ENCODE results near the gene ATP6V0C. TPM values are rescaled to one million over a fixed set of nuclear protein-coding genes. Genes with fewer than 3 reads are reported as not detected.

The ATP6V0C gene
- total RNA-seq, 2 donors from 2014 or later: 218 to 230 TPM

DNA sequence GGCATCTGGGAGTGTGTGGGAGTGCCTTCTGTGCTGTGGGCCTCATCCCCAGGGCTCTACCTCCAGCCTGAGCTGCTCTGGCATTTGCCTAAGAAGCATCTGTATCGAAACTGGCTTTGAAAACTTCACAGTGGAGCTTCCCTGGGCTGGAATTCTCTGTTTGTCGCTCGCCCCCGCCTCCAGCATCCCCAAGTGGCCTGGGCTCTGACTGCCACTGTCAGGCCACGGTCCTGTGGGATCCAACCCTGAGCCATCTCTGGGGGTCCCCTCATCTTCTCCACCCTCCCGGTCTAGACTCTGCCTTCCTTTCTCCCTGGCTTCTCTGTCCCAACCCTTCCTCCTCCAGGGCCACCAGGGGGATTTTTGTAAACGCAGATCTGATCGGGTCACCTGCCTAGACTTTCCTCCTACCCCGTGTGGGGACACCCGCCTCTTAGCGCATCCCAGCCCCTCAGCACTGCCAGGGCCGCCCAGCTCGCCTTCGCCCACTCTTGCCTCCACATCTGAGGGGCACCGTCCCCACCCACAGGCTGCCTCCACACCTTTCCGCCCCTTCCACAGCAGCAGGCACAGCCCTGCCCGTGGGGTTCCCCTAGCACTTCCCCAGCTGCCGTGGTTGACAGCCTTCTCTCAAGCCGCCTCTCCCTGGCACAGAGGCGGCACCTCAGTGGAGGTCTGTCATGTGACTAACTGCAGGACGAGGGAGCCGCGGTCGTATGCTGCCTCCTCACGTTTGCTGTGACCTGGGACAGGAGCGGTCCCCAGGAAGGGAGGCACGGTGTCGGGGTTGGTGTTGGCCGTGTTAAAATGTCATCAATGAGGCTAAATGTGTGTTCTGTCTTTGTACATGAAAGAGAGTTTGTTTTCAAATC is 26.9 kb upstream of the ATP6V0C start:
- intact Hi-C loops (cut with DNase I, micrococcal nuclease): no loop called here
- peak; percentile 74 to 81 for DNase-seq
- peak; percentile 94 for ATAC-seq

DNA sequence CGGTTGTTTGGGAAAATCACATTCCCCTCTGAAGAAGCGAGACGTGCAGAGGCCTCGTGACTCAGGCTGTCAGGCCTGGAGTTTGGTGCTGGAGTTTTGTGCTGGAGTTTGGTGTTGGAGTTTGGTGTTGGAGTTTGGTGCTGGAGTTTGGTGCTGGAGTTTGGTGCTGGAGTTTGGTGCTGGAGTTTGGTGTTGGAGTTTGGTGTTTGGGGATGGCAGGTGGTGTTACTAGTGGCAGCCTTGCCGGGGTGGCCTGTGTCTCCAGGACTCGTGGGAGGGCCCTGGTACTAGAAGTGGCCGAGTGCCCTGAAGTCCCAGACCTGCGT is 26.3 kb upstream of the ATP6V0C start:
- DNase-seq (no peak), ATAC-seq (no peak)
- intact Hi-C loops (cut with DNase I, micrococcal nuclease): no loop called here

DNA sequence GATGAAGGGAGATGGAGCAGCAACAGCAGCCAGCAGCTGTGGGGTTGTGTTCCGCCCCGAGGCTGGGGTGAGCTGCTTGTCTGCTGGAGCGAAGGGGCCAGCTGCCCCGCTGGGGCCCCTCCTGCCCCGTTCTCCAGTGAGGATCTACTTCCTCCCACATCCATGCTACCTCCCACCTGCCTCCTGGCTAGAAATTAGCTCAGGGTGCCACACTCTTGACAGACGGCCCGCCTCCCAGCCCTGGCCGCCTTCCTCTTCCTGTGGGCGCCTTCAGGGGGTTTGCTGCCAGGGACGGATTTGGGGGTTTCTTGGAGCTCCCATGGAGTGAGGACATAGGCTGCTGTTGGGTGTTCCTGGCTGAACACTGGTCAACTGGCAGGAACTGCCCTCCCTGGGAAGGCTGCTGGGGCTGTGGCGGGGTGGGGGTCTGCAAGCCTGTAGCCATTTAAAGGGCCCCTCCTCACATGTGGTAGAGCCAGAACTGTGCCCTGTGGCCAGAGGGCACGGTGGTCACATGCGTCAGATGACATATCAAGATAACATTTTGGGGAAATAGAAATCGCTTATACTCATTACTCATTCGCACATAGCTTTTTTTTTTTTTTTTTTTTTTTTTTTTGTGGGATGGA is 25.7 kb upstream of the ATP6V0C start:
- no peak for ATAC-seq
- intact Hi-C loops (cut with DNase I, micrococcal nuclease): no loop called here
- no peak for DNase-seq

- intact Hi-C loops (cut with DNase I, micrococcal nuclease): no loop called here
- ATAC-seq: no peak
- no peak for DNase-seq
These were observed 24.2 kb upstream of the ATP6V0C start for GRCh38 chr16:2489581-2489980.

GRCh38 chr16:2490190-2491105 is 23.3 kb upstream of the ATP6V0C start:
- DNase-seq: no peak

DNA sequence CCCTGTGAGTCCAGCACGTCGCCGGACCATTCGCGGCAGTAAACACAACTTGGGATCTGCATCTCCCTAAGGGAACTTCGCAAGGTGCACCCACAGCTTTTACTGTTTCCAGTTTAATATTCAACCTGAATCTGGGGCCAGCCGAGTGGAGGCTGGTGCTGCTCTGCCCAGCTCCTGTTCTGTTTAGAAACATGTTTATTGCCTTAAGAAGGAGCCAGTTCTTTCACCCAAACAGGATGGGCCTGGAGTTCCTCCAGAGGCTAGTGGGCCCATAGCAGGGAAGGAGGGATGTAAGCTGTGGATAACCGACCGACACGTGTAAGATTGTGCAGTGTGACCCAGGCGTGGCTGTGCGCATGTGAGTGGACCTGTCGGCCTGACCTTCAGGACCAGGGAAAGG is 21.5 kb upstream of the ATP6V0C start:
- intact Hi-C loops (cut with DNase I, micrococcal nuclease): loop anchor here in 1 of 2 donors (10.0 kb wide), 1 partner anchor 147 kb away; the partner anchor contains the start of gene ABCA3
- ATAC-seq: peak; percentile 87
- DNase-seq: peak in 1 of 2 donors; percentile 18

More at GRCh38 chr16:2490190-2491105, 23.3 kb upstream of the ATP6V0C start:
- intact Hi-C loops (cut with DNase I, micrococcal nuclease): loop anchor here in 1 of 2 donors (10.0 kb wide), 1 partner anchor 146 kb away; the partner anchor contains the start of gene ABCA3
- ATAC-seq: no peak

DNA sequence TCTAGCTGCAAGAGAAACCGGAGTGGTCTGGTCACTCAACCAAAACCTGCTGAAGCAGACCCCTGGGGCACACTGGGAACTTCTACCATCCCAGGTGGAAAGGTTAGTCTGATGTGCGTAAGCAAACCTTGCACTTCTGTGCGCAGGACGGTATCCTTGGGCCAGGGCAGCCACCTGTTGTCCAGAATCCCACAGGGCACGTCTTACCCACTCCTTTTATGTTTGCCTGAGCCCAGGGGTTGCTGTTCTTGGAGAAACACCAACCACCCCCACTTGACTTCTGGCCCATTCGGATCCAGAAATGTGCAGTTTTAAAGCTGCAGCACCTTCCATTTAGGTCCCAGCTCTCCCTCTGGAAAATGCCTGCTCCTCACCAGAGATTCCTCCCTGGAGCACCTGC is 20.1 kb upstream of the ATP6V0C start:
- intact Hi-C loops (cut with DNase I, micrococcal nuclease): loop anchor here in 1 of 2 donors (10.0 kb wide), 1 partner anchor 149 kb away; the partner anchor contains the start of gene ABCA3
- no peak for ATAC-seq
- no peak for DNase-seq

DNA sequence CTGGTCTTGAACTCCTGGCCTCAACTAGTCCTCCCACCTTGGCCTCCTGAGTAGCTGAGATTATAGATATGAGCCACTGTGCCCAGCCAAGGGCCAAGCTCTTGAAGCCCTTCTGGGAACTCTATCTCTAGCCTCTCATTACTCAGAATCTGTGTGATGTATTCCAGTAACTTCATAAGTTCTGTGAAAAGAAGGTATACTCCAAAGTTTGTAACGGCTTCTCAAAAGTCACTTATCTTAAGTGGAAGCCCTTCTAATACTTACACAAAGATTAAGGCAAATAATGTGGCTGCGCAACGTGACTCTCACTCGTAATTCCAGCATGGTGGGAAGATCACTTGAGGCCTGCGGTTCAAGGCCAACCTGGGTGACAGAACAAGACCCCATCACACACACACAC is 19.1 kb upstream of the ATP6V0C start:
- no peak for ATAC-seq
- DNase-seq: no peak
- intact Hi-C loops (cut with DNase I, micrococcal nuclease): loop anchor here in 1 of 2 donors (10.0 kb wide), 1 partner anchor 150 kb away; the partner anchor contains the start of gene ABCA3

GRCh38 chr16:2495041-2495440 is 18.7 kb upstream of the ATP6V0C start:
- intact Hi-C loops (cut with DNase I, micrococcal nuclease): loop anchor here in 1 of 2 donors (10.0 kb wide), 1 partner anchor 150 kb away; the partner anchor contains the start of gene ABCA3
- ATAC-seq: no peak

DNA sequence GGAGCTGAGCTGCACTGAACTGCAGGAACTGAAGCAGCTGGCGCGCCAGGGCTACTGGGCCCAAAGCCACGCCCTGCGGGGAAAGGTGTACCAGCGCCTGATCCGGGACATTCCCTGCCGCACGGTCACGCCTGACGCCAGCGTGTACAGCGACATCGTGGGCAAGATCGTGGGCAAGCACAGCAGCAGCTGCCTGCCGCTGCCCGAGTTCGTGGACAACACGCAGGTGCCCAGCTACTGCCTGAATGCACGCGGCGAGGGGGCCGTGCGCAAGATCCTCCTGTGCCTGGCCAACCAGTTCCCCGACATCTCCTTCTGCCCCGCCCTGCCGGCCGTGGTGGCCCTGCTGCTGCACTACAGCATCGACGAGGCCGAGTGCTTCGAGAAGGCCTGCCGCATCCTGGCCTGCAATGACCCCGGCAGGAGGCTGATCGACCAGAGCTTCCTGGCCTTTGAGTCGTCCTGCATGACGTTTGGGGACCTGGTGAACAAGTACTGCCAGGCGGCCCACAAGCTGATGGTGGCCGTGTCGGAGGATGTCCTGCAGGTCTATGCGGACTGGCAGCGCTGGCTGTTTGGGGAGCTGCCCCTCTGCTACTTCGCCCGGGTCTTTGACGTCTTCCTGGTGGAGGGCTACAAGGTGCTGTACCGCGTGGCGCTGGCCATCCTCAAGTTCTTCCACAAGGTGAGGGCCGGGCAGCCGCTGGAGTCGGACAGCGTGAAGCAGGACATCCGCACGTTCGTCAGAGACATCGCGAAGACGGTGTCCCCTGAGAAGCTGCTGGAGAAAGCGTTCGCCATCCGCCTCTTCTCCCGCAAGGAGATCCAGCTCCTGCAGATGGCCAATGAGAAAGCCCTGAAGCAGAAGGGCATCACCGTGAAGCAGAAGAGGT is 17.3 kb upstream of the ATP6V0C start:
- no peak for ATAC-seq

More at GRCh38 chr16:2495041-2495440, 18.7 kb upstream of the ATP6V0C start:
- no peak for DNase-seq

GRCh38 chr16:2497116-2497630 is 16.6 kb upstream of the ATP6V0C start:
- DNase-seq (peak in 1 of 2 donors; percentile 32), ATAC-seq (peak; percentile 62)
- intact Hi-C loops (cut with DNase I, micrococcal nuclease): loop anchor here in 1 of 2 donors (10.0 kb wide), 1 partner anchor 152 kb away; the partner anchor contains the start of gene ABCA3

More for the DNA sequence above, 17.3 kb upstream of the ATP6V0C start:
- DNase-seq: peak in 1 of 2 donors; percentile 4
- intact Hi-C loops (cut with DNase I, micrococcal nuclease): loop anchor here in 1 of 2 donors (10.0 kb wide), 1 partner anchor 152 kb away; the partner anchor contains the start of gene ABCA3

DNA sequence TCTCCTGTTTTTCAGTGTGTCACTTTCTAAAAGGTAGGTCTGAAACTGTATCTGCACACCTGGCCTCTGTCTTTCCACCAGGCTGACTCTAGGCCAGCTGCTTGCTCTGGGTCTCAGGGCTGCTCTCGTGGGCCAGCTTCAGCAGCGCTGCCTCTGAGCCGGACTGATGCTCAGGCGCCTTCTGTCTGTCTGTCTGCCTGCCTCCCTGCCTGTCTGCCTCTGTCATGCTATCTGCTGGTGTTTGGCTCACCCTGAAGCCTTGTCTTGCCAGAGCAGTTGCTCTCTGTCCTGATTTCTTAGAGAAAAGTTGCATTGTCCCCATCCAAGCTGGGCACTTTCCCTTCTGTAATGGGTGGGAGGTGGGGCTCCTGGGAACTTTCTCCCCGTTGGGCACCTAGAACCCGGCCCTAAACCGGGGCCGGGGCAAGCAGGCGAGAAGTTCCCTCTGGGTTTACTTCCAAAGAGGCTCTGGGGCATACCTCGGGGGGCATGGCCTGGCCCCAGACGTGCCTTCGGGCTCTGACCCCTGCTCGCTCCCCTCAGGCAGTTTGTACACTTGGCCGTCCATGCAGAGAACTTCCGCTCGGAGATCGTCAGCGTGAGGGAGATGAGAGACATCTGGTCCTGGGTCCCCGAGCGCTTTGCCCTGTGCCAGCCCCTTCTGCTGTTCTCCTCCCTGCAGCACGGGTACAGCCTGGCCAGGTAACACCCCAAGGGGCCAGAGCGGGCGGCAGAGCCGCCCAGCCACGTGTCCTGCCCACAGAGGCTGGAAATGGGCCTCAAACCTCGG is 15.9 kb upstream of the ATP6V0C start:
- intact Hi-C loops (cut with DNase I, micrococcal nuclease): loop anchor here in 1 of 2 donors (10.0 kb wide), 1 partner anchor 153 kb away; the partner anchor contains the start of gene ABCA3
- DNase-seq (no peak), ATAC-seq (no peak)

DNA sequence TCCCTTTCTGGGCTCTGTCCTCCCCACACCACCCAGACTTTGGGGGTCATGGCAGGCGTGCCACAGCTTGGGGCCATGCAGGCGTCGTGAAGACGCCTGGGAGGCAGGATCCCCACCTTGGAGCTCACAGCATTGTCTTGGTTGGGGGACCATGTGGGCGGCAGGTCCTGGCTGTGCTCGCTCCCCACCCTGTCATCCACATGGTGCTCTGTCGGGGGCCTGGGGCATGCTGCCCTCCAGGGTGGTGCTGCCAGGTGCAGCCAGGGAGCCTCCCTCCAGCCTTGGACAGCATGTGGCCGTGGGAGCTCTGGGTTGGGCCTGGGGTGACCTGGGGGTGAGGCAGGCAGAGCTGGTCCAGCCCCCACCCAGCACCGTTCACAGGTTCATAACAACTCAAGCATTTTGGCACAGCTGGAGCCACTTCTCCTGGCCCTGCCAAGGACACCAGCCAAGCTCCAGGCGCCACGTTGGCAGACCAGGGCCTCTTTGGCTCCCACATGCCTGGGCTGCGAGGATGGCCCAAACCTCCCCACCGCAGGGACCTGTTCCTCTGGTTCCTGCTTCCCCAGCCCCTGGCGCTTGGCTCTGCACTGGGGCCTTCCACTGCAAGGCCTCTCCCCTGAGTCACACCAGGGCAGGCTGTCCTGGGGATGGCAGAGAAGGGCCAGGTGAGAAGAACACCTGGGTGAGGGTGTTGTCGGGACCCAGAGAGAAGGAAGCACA is 15.1 kb upstream of the ATP6V0C start:
- intact Hi-C loops (cut with DNase I, micrococcal nuclease): loop anchor here in 1 of 2 donors (10.0 kb wide), 1 partner anchor 154 kb away; the partner anchor contains the start of gene ABCA3
- no peak for ATAC-seq
- DNase-seq: no peak

GRCh38 chr16:2499454-2499853 is 14.3 kb upstream of the ATP6V0C start:
- DNase-seq (no peak), ATAC-seq (no peak)
- intact Hi-C loops (cut with DNase I, micrococcal nuclease): loop anchor here in 1 of 2 donors (10.0 kb wide), 1 partner anchor 155 kb away; the partner anchor contains the start of gene ABCA3

GRCh38 chr16:2499890-2500429 is 13.8 kb upstream of the ATP6V0C start:
- intact Hi-C loops (cut with DNase I, micrococcal nuclease): loop anchor here in 1 of 2 donors (10.0 kb wide), 2 partner anchors 75 to 155 kb away; partner anchors contain the start of genes ABCA3 and CCNF
- ATAC-seq (no peak), DNase-seq (peak in 1 of 2 donors; percentile 4)

All from left colon (tissue), 2 donors.